T-helper 2 cell (primary cell): ENCODE measurements around the gene SIL1.
"Not testable (repeated sequence)": the region's sequence is repeated elsewhere in the genome, so short reads cannot be mapped to it uniquely, and the experiment has no call there.

ENCODE experiments used
- DNase-seq, 5 experiments: peaks; one replicate each; pipeline versions ENCODE4 v3.0.0 to v3.0.0-alpha.2; 2012 to 2022

The SIL1 gene

DNA sequence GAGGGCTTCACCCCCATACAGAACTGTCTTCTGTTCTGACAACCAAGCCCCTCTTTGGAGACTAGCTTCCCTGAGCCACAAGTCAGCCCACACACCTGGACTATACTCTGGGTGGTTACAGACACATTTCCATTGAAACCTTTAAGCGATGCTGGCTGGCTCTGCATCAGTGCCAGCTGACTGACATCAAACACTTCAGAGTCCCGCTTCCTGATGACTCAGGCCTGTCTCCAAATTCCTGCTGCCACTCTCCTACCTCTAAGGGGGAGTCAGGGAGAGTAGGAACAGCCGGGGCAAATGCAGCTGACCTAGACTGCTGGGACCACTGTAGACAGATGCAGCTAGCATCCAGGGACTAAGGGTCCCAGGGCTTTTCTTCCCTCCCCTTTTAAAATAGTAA, 59.4 kb downstream of the SIL1 start:
- no peak for DNase-seq

DNA sequence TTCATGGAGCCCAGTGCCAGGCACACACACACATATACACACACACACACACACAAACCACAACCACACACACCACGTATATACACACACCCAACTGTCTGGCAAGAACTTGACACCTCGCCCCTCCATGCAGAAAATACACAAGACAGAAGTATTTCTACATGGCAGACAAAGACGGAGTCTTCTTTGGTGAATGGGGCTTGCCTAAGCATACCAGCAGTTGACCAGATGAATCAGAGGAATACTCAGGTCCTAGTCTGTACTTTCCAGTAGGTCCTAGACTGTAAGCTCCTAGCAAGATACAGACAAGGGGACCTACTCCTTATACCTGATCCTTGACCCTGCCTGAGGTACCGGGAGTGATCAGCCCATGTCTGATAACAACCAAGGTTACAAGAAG, 60.1 kb downstream of the SIL1 start:
- peak in 1 of 5 experiments; percentile 23 for DNase-seq

DNA sequence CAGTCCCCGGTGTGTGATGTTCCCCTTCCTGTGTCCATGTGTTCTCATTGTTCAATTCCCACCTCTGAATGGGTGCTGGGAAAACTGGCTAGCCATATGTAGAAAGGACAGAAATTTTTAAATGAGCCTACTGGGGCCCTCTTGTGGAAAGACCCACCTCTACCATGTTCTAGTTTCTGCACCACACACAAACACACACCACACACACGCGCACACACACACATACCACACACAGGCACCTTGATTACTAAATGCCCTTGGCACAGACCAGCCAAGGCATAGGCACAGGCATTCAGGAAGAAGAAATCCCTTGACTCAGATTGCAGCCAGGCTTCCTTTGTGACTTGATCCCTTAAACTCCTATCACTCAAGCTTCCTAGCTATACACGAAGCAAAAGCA, 60.5 kb downstream of the SIL1 start:
- DNase-seq = peak in 1 of 5 experiments; percentile 60

DNA sequence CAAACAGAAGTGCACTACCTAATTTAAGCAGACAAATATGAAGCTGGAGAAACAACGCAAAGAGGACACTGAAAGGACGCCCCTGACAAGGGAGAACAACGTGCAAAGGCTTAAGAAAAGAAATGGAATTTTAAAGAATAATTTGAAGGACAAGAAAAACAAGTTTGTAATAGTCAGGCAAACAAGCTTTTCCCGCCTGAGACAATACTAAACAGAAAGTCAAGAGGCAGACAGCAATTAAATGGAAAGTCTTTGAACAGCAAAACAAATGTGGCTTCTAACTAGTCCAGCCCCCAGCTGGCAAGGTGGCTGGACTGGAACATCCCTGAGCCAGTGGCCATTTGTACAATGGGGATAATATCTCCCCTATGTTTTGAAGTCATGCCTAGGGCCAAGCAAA, 63.3 kb downstream of the SIL1 start:
- DNase-seq = no peak

GRCh38 chr5:139133282-139133681, 64.9 kb downstream of the SIL1 start:
- no peak for DNase-seq

GRCh38 chr5:139132515-139132914, 65.7 kb downstream of the SIL1 start:
- DNase-seq = no peak

DNA sequence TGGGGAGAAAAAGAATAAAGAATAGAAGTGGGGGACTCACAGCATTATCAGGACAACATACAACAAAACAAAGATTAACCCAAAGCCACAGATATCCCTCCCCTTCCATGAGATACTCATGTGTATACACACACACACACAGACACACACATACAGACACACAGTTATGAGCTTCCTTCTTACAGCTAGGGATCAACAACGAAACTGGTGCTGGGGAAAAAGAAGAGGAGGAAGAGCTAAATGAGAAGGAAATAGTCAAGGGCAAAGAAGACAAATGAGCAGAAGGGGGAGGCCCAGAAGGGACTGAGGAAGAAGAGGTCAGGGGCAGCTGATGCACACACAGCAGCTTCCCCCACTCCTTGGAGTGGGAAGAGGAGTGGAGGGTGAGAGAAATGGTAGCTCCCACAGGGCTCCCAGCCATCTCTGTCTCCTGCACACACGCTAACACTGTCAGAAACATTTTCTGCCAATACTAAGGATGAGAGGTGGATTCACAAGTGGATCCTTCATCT, 66.2 kb downstream of the SIL1 start:
- no peak for DNase-seq

DNA sequence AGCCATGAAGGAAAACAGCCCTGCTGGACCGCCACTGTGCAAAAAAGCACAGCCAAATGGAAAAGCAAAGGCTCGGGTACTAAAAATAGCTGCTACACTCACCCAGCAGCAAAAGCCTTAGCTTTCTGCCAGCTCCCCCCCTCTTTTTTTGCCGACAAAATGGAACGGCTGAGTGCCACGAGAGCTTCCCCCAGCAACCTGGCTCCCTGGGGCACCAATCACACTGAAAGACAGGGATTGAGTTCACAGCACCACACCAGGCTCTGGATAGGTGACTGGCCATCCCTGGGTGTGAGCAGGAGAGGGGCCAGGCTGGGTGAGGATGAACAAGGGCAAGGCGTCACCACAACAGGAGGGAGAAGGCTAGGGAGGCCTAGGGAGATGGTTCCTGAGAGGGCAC, 66.7 kb downstream of the SIL1 start:
- DNase-seq = no peak

DNA sequence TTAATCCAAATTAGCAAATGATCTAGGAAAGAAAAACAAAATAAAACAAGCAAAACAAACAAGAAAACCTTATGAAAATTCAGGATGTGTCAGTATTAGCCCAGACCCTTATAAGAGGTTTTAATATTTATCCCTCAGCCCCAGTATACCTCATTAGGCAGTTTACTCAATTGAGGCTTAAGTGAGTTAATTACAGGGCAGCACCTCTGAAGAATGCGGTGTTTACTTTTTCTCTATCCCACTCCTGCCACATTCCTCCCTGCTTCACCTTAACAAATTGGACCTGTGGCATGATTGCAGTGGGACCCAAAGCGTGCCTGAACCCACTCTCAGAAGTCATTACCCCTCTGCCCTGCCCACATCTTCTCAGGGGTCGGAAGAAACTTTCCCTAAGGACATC, 67.1 kb downstream of the SIL1 start:
- DNase-seq = no peak

GRCh38 chr5:139130214-139130613, 68.0 kb downstream of the SIL1 start:
- DNase-seq = peak in 1 of 5 experiments; percentile 7

GRCh38 chr5:139126711-139127111, 71.5 kb downstream of the SIL1 start:
- DNase-seq = no peak

GRCh38 chr5:139125991-139126390, 72.2 kb downstream of the SIL1 start:
- no peak for DNase-seq

DNA sequence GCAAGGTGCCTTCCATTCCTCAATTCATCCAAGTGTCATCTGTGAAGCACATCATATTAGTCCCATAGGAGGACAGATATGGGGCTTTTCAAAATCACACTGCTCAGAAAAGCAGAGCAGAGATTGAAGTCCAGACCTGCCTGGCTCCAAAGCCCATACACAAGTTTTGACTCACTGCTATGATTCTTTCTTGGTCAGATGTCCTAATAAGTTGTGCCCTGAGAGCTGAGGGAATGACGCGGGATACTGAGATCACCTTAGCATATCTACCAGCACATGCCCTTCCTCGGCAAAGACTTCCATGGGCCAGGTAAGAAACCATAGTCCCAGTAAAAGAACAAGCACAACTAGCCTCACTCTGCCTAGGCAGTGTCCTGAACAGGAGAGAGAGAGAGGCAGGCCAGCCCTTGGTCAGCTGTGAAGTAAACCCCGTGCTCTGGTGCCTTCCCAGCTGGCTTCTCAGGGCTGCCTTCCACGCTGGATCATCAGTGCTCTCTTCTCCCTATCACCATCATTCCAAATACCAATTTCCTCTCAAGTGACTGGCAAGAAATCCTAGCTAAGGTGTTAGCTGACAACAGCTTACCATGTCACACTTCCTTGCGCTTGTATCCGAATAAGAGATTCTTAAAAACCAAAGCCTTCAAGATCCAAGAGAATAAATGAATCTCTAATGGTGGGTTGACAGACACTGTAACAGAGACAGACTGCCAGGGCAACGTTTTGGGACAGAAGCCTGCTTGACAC, 73.2 kb downstream of the SIL1 start:
- no peak for DNase-seq

DNA sequence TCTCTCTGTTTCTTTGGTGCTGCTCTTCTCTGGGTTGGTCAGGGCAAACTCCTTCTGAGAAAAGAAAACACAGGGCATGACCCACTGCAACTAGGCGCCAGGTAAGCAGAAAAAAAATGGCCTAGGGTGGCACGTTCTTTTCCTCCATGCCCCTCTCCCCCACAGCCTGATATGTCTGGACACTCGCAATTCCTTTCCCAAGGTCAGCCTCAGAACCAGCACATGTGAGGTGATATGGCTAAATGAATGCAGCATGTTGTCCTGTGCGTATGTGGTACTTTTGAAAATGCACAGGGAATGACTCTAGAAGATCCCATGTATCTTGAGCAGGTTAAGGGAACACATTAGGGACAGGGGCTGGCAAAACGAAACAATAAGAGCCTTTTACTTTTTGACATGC, 77.0 kb downstream of the SIL1 start:
- DNase-seq = no peak

DNA sequence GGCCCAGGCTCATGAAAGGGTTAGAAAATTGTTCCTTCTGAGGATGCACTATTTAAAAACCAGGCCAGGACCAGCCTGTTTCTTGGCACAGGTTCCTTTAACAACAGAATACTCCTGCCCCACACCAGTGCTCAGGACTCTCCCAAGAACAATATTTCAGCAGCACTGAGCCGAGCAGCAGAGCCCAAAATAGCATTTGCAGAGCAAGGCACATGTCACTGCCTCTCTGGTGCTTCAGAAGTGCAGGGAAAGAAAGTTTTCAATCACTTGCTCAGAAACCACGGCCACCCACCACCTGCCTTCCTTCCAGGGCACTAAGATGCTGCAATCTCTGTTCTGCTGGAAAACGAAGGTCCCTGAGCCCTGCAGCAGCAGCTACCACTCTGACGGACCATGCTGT, 77.6 kb downstream of the SIL1 start:
- no peak for DNase-seq

DNA sequence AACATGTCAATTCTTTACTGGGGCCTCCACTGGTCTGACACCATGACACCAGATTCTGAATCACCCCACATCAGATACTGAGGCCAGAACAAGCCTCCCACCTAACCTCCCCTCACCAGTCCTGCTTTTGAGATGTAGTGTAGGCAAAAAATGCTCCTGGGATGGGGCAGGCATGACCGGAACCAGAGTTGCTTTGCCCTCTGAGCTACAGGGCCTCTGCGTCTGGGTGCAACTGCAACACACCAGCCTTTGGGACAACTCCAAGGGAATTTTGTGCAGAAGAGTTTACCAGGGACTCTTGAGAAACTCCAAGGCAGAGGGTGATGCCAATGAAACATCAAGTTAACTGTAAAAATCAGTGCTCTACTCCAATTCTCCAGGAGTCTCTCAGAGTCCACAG, 79.4 kb downstream of the SIL1 start:
- DNase-seq = no peak

DNA sequence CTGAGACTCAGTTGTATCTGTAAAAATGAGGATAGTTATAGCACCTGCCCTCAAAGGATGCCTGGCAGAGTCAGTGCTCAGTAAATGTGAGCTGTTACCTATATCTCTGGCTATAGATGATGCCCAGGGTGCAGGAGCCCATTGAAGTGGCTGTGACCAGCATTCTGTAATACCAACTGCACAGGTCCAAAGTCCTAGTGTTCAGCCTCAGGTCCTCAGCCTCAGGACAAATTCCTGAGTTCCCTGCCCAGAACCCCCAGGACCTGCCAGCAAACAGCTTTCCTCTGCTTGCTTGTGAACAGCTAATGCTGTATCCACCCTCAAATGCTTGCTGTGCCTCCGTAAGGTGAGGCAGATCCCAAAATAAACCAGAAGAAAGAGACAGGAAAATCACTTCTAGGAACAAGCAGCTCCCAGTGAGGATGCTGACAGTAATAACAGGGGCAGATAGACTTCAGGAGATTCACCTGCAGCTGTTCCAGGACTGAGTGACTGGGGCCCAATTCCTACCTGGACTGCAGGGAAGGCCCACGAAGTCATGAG, 80.8 kb downstream of the SIL1 start:
- no peak for DNase-seq

- no peak for DNase-seq
These were observed 82.0 kb downstream of the SIL1 start for GRCh38 chr5:139116100-139116655.

- no peak for DNase-seq
These were observed 84.3 kb downstream of the SIL1 start for GRCh38 chr5:139113892-139114291.

DNA sequence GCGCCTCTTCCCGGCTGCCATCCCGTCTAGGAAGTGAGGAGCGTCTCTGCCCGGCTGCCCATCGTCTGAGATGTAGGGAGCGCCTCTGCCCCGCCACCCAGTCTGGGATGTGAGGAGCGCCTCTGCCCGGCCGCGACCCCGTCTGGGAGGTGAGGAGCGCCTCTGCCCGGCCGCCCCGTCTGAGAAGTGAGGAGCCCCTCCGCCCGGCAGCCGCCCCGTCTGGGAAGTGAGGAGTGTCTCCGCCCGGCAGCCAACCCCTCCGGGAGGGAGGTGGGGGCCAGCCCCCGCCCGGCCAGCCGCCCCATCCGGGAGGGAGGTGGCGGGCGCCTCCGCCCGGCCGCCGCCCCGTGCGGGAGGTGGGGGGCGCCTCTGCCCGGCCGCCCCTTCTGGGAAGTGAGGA, 85.8 kb downstream of the SIL1 start:
- not testable (repeated sequence) for DNase-seq

DNA sequence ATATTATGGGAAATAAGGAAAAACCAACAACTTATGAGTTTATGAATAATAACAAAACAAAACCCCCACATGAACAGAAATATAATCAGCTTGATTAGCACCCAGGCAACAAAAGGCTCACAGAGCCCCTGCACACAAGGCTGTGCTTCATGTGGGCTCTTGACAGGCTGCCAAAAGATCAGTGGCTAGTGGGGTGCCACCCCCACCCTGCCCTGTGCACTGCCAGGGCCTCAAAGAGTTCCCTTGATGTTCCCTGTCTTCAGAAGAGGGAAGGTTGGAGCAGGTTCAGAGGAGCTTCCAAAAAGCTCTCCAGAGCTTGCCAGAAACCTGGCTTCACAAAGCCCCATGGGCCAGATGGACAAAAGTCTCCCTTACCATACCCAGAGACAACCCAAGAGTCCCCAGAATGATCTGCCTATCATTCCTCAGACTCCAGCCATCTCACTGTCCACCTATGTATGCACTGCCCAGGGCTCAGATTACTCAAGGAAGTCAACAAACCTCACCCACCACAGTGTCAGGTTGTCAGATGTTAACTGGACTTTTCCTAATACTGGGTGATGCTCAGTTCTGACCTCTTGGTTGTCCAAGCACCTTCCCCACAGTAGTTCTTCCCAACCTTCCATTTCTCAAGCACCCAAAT, 87.5 kb downstream of the SIL1 start:
- no peak for DNase-seq

DNA sequence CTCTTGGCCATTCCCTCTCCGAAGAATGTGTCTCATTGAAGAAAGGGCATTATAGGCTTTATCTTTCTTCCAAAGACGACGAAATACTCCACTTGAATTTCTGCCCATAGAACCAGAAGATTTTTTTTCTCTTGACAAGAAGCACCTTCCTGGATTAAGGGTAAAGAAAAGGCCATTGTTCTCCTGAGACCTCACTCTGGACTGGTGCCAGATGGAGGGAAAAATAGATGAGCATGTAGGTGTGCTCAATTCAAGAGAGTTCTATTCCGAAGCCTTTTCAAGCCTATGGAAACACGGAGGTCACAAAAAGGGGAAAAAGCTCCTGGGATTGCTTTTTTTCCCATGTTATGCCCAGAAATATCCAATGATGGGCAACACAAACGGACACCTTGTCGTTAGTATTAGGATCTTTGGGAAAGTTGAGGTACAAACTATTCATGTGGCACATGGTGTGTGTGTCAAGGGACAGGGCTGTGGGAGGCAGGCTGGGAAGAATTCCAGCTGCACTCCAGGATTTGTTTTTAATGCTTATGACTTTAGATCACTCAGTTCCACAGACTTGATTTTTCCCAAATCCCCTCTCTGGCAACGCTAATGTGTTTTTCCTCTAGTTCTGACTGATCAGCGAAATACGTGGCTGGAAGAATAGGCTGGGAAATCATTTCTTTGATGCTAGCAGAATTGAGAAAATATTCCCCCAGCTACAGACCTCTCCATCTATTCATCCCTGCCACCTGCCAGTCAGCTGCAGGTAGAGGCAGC, 89.9 kb downstream of the SIL1 start:
- DNase-seq = no peak

- no peak for DNase-seq
These were observed 92.5 kb downstream of the SIL1 start for GRCh38 chr5:139105621-139106071.
